Measurements from ENCODE around the gene C16orf96.

DNA sequence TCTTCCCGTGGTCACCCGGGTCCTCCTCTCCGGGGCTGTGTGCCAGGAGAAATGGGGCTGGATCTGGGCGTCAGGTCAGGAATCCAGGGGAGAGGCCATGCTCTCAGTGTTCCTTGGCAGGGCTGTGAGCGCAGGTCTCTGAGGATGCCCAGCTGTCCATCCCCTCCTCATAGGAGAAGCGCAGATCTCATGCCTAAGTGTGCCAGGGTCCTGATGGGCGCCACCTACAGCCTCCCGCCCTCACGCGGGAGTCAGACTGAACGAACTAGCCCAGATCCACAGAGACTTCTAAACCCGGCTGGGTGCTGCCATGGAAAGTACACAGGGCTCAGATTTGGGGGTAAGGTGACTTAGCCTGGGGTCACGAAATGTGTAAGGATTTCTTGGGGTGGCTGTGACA is 92.8 kb downstream of the C16orf96 start:
- TF ChIP-seq, protein P1, sequence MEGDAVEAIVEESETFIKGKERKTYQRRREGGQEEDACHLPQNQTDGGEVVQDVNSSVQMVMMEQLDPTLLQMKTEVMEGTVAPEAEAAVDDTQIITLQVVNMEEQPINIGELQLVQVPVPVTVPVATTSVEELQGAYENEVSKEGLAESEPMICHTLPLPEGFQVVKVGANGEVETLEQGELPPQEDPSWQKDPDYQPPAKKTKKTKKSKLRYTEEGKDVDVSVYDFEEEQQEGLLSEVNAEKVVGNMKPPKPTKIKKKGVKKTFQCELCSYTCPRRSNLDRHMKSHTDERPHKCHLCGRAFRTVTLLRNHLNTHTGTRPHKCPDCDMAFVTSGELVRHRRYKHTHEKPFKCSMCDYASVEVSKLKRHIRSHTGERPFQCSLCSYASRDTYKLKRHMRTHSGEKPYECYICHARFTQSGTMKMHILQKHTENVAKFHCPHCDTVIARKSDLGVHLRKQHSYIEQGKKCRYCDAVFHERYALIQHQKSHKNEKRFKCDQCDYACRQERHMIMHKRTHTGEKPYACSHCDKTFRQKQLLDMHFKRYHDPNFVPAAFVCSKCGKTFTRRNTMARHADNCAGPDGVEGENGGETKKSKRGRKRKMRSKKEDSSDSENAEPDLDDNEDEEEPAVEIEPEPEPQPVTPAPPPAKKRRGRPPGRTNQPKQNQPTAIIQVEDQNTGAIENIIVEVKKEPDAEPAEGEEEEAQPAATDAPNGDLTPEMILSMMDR (IDR thresholded peaks at IDR 0.05; ENCODE audit: insufficient read depth, low read length, poor library complexity, severe bottlenecking) = no peak
- no peak for TF ChIP-seq EZH2phosphoT487 (conservative IDR thresholded peaks at IDR 0.05; ENCODE audit: low read length)

Measured in SU-DHL-6 (cell line).